SK-MEL-5 (cell line): Measurements from ENCODE around the gene PRMT1. TPM values are rescaled to one million over a fixed set of nuclear protein-coding genes. Genes with fewer than 3 reads are reported as not detected.
A peak's percentile ranks its signal among the peaks of the same experiment; 100 is the strongest.

Experiments used
- DNase-seq: peaks from one replicate; pipeline ENCODE4 v3.0.0-alpha.2; 2016; ENCODE audit warnings: low read depth, low spot score
- in situ Hi-C: cut with HindIII; loops from 2 replicates; pipeline ENCODE4 v1.10.0; 2016; ENCODE audit warnings: low sequenced_read_pairs, high pct_unique_total_duplicates, low pct_unique_long_range_greater_than_20kb
- total RNA-seq: library from RNA; depleted of rRNA; stranded (reverse); fragments of >200 nt; shearing (Covaris generic); gene quantifications from 2 replicates; pipeline ENCODE4 v1.2.3, GENCODE V29; 2014

Gene PRMT1
- total RNA-seq, 1 experiment from 2014 or later: 204 TPM

GRCh38 chr19:49663224-49663623, 13.8 kb upstream of the PRMT1 start:
- DNase-seq: no peak
- in situ Hi-C loops: no loop called here

GRCh38 chr19:49664171-49665035, 12.7 kb upstream of the PRMT1 start:
- DNase-seq: peak; percentile 65
- in situ Hi-C loops: no loop called here

GRCh38 chr19:49665036-49665350, 12.1 kb upstream of the PRMT1 start:
- DNase-seq: no peak
- in situ Hi-C loops: no loop called here

GRCh38 chr19:49665351-49666119, 11.5 kb upstream of the PRMT1 start, which contains the start of the genes BCL2L12 and IRF3:
Gene BCL2L12, plus strand, starts transcription at chr19:49665933. Its CDS starts 760 bp downstream, at chr19:49666693.
Gene IRF3, minus strand, starts transcription at chr19:49665857. Its CDS starts 1,019 bp downstream, at chr19:49664838.
- in situ Hi-C loops: no loop called here

DNA sequence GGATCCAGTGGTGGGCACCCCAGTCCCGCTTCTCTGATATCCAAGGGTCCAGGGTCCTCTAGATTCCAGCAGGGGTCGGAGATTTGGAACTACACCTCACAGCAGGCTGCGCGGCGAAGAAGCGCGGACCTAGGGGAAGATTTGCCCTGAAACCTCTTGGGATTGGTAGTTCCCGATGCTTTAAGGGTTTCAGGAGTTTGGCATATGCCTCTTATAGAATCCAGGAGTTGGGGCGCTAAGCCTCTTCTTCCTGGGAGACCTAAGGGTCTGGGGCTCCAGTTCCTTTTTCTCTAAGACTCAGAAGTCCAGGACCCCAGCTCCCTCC, 11.0 kb upstream of the PRMT1 start:
- in situ Hi-C loops: no loop called here
- no peak for DNase-seq

More at GRCh38 chr19:49665351-49666119, 11.5 kb upstream of the PRMT1 start, which contains the start of the genes BCL2L12 and IRF3:
- DNase-seq: peak; percentile 93

GRCh38 chr19:49667473-49667872, 9.6 kb upstream of the PRMT1 start:
- in situ Hi-C loops: no loop called here
- DNase-seq: no peak

DNA sequence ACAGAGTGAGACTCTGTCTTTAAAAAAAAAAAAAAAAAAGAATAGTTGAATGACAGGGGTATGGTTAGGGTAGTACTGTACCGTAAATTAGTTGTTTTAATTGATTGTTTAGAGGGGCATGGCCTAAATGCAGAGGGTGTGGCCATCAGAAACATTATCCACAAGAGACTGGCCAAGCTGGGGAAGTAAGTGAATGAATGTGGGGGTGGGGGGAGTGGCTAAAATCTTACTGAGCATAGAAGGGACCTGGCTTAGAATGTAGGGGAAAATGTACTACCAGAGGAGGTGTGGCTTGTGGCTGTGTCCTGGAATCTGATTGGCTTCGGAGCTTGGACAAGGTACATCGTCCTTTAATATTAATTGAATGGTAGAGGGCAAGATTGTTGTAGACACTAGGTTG, 7.6 kb upstream of the PRMT1 start:
- DNase-seq: no peak
- in situ Hi-C loops: no loop called here

GRCh38 chr19:49672131-49672919, 4.7 kb upstream of the PRMT1 start:
- in situ Hi-C loops: no loop called here
- DNase-seq: peak; percentile 73

DNA sequence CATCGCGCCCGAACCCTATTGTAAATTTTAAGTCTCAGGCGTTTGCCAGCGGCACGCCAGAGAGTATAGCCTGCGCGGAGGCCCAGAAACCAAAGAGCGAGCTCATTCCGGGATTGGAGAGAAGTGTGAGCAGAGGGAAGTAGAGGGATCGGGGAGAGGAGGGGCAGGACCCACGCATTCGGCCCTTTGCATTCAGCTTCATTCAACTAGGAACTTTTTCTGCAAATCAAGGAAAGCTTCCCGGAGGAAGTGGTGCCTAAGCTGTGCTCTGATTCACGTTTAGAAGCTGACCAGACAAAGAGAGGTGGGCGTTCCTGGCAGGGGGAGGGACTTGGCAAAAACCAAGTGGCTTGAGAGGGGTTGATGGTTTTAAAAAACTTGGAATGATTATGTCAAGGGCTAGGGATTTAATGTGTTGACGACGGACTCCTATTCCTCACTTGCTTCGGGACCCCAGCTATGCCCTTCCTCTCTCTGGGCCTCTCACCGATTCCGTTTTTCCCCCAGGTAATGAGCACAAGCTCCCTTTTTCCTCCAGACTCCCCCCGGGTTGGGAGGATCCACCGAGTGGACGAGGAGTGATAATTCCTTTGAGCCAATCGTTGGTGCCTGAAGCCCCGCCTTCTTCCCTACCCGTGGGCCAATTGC, 811 bp upstream of the PRMT1 start:
- in situ Hi-C loops: no loop called here
- peak; percentile 84 for DNase-seq

GRCh38 chr19:49676784-49677230, 264 bp upstream of the PRMT1 start:
- DNase-seq: peak; percentile 99
- in situ Hi-C loops: no loop called here

- peak; percentile 69 for DNase-seq
Observed at GRCh38 chr19:49677901-49678674, 1.0 kb downstream of the PRMT1 start.

GRCh38 chr19:49678985-49679770, 2.1 kb downstream of the PRMT1 start:
- no peak for DNase-seq
- in situ Hi-C loops: no loop called here

More at GRCh38 chr19:49677901-49678674, 1.0 kb downstream of the PRMT1 start:
- in situ Hi-C loops: no loop called here

DNA sequence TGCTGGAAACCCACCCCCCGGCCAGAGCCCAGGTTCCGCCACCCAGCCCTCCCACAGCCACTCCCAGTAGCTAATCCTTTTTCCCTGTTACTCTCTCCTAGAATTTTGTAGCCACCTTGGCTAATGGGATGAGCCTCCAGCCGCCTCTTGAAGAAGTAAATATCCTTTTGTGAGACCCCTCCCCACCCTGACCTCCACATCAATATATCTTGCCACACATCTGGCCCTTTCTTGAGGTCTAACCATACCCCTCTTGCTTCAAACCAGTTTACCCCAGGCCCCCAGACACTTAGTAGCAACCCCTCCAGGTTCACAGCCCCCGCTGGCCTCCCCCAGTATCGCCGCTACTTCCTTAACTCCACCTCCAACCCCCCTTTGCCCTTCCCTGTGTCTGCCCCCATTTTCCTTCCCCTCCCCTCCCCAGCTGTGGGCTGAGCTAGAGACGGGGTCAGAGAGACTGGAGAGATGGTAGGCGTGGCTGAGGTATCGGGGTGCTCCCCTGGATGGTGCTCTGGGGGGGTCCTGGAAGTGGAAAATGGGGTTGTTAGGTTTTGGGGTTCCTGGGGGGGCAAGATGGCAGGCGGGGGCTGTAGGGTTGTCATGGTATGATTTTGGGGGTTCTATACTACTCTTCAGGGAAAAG, 2.8 kb downstream of the PRMT1 start:
- no peak for DNase-seq
- in situ Hi-C loops: no loop called here

- in situ Hi-C loops: no loop called here
- DNase-seq: peak; percentile 83
Observed at GRCh38 chr19:49680421-49681351, 3.6 kb downstream of the PRMT1 start.

DNA sequence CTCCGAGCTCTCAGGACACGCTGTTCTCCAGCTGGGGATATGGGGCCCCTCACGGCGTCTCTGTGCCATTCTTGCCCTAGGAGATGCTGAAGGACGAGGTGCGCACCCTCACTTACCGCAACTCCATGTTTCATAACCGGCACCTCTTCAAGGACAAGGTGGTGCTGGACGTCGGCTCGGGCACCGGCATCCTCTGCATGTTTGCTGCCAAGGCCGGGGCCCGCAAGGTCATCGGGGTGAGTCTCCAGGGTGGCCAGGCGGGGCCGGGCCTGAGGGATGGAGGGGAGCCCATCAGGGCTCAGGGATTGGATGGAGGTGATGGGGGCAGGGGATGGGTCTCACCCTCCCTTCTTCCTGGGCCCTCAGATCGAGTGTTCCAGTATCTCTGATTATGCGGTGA, 4.8 kb downstream of the PRMT1 start:
- no peak for DNase-seq
- in situ Hi-C loops: no loop called here
